Measurements from ENCODE around the gene ALK. TPM values are rescaled to one million over a fixed set of nuclear protein-coding genes. Genes with fewer than 3 reads are reported as not detected.

The ALK gene
- total RNA-seq, 1 experiment from 2014 or later = 0.87 TPM

- CTCF ChIA-PET = no interaction called here
- Histone ChIP-seq H3K27ac (ENCODE audit: low read length) (no peak overlapping the region), H3K4me1 (ENCODE audit: insufficient read depth, low read length) (0 out of 2 replicates have a peak, but pooled peaks cover 4% of the 10 kb centered on the region), H3K9ac (ENCODE audit: low read length) (no peak overlapping the region), H4K20me1 (ENCODE audit: low read length) (no peaks in the 10 kb centered on the region), H3K9me3 (ENCODE audit: low read length) (no peaks in the 10 kb centered on the region), H3F3A (ENCODE audit: low read length, unreplicated experiment) (no peaks in the 10 kb centered on the region), H3K79me2 (ENCODE audit: low read length) (no peaks in the 10 kb centered on the region), H3K4me2 (ENCODE audit: low read length) (no peak overlapping the region), H3K27me3 (ENCODE audit: low read length) (no peaks in the 10 kb centered on the region), H3K9me2 (replicated peaks; ENCODE audit: low read length) (no peaks in the 10 kb centered on the region), H3K4me3 (ENCODE audit: low read length) (no peak overlapping the region), H2AFZ (ENCODE audit: low read length) (no peak overlapping the region), H3K36me3 (ENCODE audit: low read depth, low read length) (no peaks in the 10 kb centered on the region)
- TF ChIP-seq EZH2phosphoT487 (IDR thresholded peaks at IDR 0.05; ENCODE audit: borderline replicate concordance, low read length) (no peak), CTCF (conservative IDR thresholded peaks at IDR 0.05; ENCODE audit: low read depth, low read length) (no peak), EZH2 (IDR thresholded peaks at IDR 0.05; ENCODE audit: low read length, unreplicated experiment) (no peak)
- intact Hi-C loops (cut with micrococcal nuclease) = no loop called here
- no TSS peak for BruUV-seq (replicated peaks)
- no peak for DNase-seq
- ATAC-seq = no peak
- POLR2A ChIA-PET (ENCODE audit: unreplicated experiment) = no interaction called here
These were observed 203.2 kb downstream of the ALK start for GRCh38 chr2:29718076-29718686.

GRCh38 chr2:29715655-29716054, 205.7 kb downstream of the ALK start:
- CTCF ChIA-PET = no interaction called here

More at GRCh38 chr2:29715655-29716054, 205.7 kb downstream of the ALK start:
- Histone ChIP-seq H3K4me3 (ENCODE audit: low read length) (no peak overlapping the region), H3K27me3 (ENCODE audit: low read length) (no peaks in the 10 kb centered on the region), H3F3A (ENCODE audit: low read length, unreplicated experiment) (no peaks in the 10 kb centered on the region), H3K9me3 (ENCODE audit: low read length) (no peaks in the 10 kb centered on the region), H3K4me2 (ENCODE audit: low read length) (no peak overlapping the region), H3K27ac (ENCODE audit: low read length) (no peak overlapping the region), H3K36me3 (ENCODE audit: low read depth, low read length) (no peaks in the 10 kb centered on the region), H3K79me2 (ENCODE audit: low read length) (no peaks in the 10 kb centered on the region), H3K9ac (ENCODE audit: low read length) (no peak overlapping the region), H2AFZ (ENCODE audit: low read length) (no peak overlapping the region), H3K4me1 (ENCODE audit: insufficient read depth, low read length) (no peaks in the 10 kb centered on the region), H4K20me1 (ENCODE audit: low read length) (no peaks in the 10 kb centered on the region), H3K9me2 (replicated peaks; ENCODE audit: low read length) (no peaks in the 10 kb centered on the region)
- ATAC-seq (no peak), DNase-seq (no peak)
- no TSS peak for BruUV-seq (replicated peaks)
- POLR2A ChIA-PET (ENCODE audit: unreplicated experiment) = no interaction called here
- TF ChIP-seq EZH2phosphoT487 (IDR thresholded peaks at IDR 0.05; ENCODE audit: borderline replicate concordance, low read length) = no peak
- no peak for TF ChIP-seq CTCF (conservative IDR thresholded peaks at IDR 0.05; ENCODE audit: low read depth, low read length)
- no peak for TF ChIP-seq EZH2 (IDR thresholded peaks at IDR 0.05; ENCODE audit: low read length, unreplicated experiment)
- intact Hi-C loops (cut with micrococcal nuclease) = no loop called here
